NCI-H2107 treated with DMSO at 0.1 percent for 48 hours (cell line): Measurements from ENCODE around the gene SUSD1.

Experiments
- DNase-seq: peaks from one replicate; lab custom pipeline; 2025; ENCODE audit not compliant: unreplicated experiment; lab: John Stamatoyannopoulos, UW

SUSD1 gene

DNA sequence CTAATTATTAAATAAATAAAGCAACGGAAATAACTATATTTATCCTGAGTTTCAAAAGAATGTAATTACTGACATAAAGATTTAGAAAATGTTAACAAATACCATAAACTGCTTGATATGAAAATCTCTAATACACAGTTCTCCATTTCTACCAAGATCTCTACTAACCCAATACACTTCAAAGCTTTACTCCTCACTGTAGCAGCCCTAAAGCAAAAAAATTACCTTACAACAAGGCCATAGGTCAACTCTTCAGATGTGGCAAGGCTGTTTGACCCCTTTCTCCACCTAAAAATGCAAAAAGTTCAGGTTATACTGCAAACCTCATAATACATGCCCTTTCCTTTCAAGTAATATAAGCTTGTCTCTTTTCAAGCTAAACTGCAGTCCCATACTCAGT, 181.8 kb downstream of the SUSD1 start:
- DNase-seq: no peak

GRCh38 chr9:111992523-111992922, 182.6 kb downstream of the SUSD1 start:
- no peak for DNase-seq

GRCh38 chr9:111991179-111991578, 183.9 kb downstream of the SUSD1 start:
- no peak for DNase-seq
